IPS DF 6.9 (cell line): ENCODE data around the gene OTOP1.
"Not testable (repeated sequence)": the region's sequence is repeated elsewhere in the genome, so short reads cannot be mapped to it uniquely, and the experiment has no call there.

Experiments used
- DNase-seq: peaks from one replicate; pipeline ENCODE4 v3.0.0-alpha.2; 2013; ENCODE audit warnings: low read depth, low spot score
- H3K27ac ChIP-seq: one replicate; pipeline ENCODE4 v1.5.1; 2013; ENCODE audit warnings: low read length, control low read depth
- H3K27me3 ChIP-seq: 2 replicates; pipeline ENCODE4 v1.6.1; 2013; ENCODE audit warnings: mild to moderate bottlenecking, low read length; ENCODE audit not compliant: control insufficient read depth, insufficient read depth
- H3K36me3 ChIP-seq: 2 replicates; pipeline ENCODE4 v1.6.1; 2013; ENCODE audit warnings: low read length; ENCODE audit not compliant: control insufficient read depth, insufficient read depth
- H3K4me1 ChIP-seq: 2 replicates; pipeline ENCODE4 v1.6.1; 2013; ENCODE audit warnings: low read length; ENCODE audit not compliant: control insufficient read depth, insufficient read depth
- H3K4me3 ChIP-seq: 2 replicates; pipeline ENCODE4 v1.5.1; 2013; ENCODE audit warnings: mild to moderate bottlenecking, low read length
- H3K9me3 ChIP-seq: 2 replicates; pipeline ENCODE4 v1.6.1; 2013; ENCODE audit warnings: low read length, inconsistent platforms; ENCODE audit not compliant: control insufficient read depth, insufficient read depth
- WGBS: extraction: QIAGEN DNeasy Blood & Tissue Kit; methylation state at CpG from one replicate; pipeline ENCODE4 v1.1.7; 2013; ENCODE audit warnings: mixed read lengths, missing lambda C conversion rate; ENCODE audit not compliant: insufficient read length, insufficient coverage; 5-methylcytosine and 5-hydroxymethylcytosine counted together

Gene OTOP1

DNA sequence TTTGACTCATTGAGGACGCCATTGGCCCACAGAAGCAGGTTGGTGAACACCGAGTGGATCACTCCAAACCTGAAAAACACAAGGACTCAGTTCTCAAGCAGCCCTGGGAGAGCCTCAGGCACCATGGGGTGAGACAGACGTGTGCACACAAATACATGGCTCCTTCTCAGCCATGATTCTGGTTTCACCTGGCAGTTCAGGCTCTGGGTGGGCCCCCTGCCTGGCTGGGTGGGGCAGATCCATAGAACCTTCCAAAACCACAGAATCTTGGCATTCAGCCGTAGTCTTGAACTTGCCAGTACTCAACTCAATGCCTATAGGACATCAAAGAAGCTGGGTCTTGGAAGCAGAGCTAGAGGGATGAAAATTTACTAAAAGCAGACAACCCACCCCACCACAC is 24.2 kb downstream of the OTOP1 start:
- Histone ChIP-seq H3K27me3 (no peaks in the 10 kb centered on the region), H3K4me3 (no peak overlapping the region), H3K4me1 (no peaks in the 10 kb centered on the region), H3K36me3 (no peaks in the 10 kb centered on the region), H3K9me3 (no peaks in the 10 kb centered on the region), H3K27ac (no peak overlapping the region)
- WGBS = no CpG with 5 or more reads among the region's 4 CpGs
- no peak for DNase-seq

DNA sequence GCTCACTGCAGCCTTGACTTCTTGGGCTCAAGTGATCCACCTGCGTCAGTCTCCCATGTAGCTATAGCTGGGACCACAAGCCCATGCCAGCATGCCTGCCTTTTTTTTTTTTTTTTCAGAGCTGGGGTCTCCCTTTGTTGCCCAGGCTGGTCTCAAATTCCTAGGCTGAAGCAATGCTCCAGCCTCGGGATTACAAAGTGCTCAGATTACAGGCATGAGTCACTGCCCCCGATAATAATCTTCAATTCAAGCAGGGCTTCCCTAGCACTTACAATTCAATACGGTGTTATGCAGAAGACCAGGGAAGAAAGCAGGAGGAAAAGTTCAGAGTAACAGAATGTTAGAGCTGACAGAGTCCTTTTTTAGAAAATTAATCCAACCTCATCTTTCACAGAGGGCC is 26.1 kb downstream of the OTOP1 start:
- no peaks in the 10 kb centered on the region for H3K36me3 ChIP-seq
- H3K27ac ChIP-seq = no peak overlapping the region
- DNase-seq = no peak
- no peak overlapping the region for H3K4me3 ChIP-seq
- H3K4me1 ChIP-seq = no peaks in the 10 kb centered on the region
- H3K9me3 ChIP-seq = no peaks in the 10 kb centered on the region
- no peaks in the 10 kb centered on the region for H3K27me3 ChIP-seq
- no CpG with 5 or more reads among the region's 4 CpGs for WGBS

- no peaks in the 10 kb centered on the region for H3K9me3 ChIP-seq
- no CpG with 5 or more reads among the region's 3 CpGs for WGBS
- H3K27me3 ChIP-seq = no peaks in the 10 kb centered on the region
- no peak overlapping the region for H3K4me3 ChIP-seq
- no peaks in the 10 kb centered on the region for H3K4me1 ChIP-seq
- H3K36me3 ChIP-seq = no peaks in the 10 kb centered on the region
- no peak for DNase-seq
- H3K27ac ChIP-seq = no peak overlapping the region
Measured at GRCh38 chr4:4195354-4195753, 31.4 kb downstream of the OTOP1 start.

GRCh38 chr4:4188557-4188956 is 38.2 kb downstream of the OTOP1 start:
- H3K36me3 ChIP-seq, DNase-seq, H3K4me3 ChIP-seq, H3K9me3 ChIP-seq, H3K27me3 ChIP-seq, H3K4me1 ChIP-seq, H3K27ac ChIP-seq: not testable (repeated sequence)
- WGBS = no CpG with 5 or more reads among the region's 3 CpGs

- Histone ChIP-seq H3K27ac (no peak overlapping the region), H3K27me3 (no peaks in the 10 kb centered on the region), H3K36me3 (no peaks in the 10 kb centered on the region), H3K9me3 (no peaks in the 10 kb centered on the region), H3K4me1 (no peaks in the 10 kb centered on the region), H3K4me3 (no peak overlapping the region)
- no CpG with 5 or more reads among the region's 3 CpGs for WGBS
- no peak for DNase-seq
Measured at GRCh38 chr4:4185528-4185927, 41.2 kb downstream of the OTOP1 start.

DNA sequence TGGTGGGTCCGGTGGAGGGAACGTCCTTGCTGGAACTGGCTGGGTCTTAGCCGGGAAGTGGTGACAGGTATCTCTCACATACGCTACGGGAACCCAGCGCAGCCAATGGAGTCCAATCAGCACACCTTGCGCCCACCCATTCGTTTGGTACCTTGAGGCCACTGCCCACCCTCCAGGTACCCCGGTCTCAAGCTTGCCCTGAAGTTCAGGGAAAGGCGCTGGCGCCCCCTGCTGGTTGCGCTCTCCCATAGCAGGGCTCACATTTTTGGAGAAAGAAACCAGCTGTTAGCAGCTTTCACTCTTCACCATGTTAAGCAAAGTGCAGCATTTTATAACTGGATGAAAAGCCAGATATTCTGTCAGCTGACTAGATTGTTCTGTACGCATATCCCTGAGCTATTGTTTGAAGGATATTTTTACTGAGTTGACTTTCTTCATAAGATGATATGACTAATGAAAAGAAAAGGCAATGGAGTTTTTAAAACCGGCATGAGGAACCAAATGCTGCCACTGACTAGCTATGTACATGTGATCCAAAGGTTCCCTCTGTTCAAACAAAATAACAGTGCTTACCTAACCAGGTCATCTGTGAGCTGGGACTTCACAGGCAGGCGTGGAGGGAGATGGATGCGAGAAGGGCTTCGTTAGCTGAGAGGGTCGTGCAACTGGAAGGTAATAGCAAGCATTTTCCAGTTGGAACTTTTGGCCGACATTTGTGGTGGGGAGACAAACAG is 43.7 kb downstream of the OTOP1 start:
- no peaks in the 10 kb centered on the region for H3K36me3 ChIP-seq
- H3K27me3 ChIP-seq = no peaks in the 10 kb centered on the region
- no CpG with 5 or more reads among the region's 19 CpGs for WGBS
- no peaks in the 10 kb centered on the region for H3K9me3 ChIP-seq
- DNase-seq = peak; percentile 41
- no peak overlapping the region for H3K27ac ChIP-seq
- H3K4me3 ChIP-seq = no peak overlapping the region
- no peaks in the 10 kb centered on the region for H3K4me1 ChIP-seq

DNA sequence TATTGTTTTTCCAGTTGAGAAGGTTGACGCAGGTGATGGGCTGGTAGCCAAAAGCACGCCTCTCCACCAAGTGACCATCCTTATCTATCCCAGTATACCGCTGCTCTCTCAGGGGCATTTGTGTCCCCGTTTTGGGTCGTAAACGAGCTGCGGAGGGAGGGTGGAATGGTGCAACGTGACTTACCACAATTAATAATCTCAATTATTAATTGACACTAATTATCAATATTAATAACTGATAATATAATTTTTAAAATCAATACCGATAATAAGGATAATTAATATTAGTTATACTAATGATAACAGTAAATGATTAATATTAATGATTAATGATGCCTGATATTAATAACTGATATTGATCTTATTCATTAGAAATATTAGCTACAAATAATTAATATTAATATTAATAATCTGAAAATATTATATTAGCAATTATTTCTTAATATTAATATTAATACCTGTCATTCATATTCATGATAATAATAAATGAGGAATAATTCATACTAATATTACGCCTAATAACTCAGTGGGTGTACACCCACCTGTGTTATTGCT is 56.1 kb downstream of the OTOP1 start:
- no CpG with 5 or more reads among the region's 10 CpGs for WGBS
- H3K4me1 ChIP-seq = no peaks in the 10 kb centered on the region; the same call in 1 of the 2 replicates

DNA sequence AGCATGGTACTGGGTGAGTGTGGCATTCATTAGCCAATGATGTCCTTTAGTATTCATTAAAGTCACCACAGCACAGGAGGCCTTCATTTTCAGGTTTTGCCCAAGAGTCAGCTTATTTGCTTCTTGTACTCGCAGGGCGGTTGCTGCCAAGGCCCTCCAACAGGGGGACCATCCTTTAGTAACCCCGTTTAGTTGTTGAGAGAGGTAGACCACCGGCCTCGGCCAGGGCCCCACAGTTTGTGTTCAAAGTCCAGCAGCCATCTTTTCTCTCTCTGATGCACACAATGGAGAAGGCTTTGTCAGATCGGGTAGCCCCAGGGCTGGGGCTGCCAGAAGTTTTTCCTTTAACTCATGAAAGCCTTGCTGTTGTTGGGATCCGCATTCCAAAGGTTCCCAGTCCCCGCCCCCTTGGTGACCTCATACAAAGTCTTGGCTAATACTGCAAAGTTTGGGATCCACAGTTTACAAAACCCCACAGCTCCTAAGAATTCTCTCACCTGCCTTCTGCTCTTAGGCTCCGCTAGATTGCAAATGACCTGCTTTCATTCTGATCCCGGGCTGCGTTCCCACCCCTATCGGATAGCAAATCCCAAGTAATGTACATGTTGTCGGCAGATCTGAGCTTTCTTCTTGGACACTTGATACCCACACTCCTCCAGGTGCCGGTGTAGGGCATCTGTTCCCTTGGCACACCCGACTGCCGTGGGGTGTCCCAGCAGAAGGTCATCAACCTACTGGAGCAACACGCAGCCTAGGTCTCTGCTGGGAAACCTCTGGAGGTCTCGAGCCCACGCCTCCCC is 58.5 kb downstream of the OTOP1 start:
- DNase-seq = not testable (repeated sequence)

More for the DNA sequence above, 56.1 kb downstream of the OTOP1 start:
- H3K27me3 ChIP-seq = no peaks in the 10 kb centered on the region
- H3K27ac ChIP-seq = no peak overlapping the region
- H3K36me3 ChIP-seq = no peaks in the 10 kb centered on the region
- DNase-seq = no peak
- no peak overlapping the region for H3K4me3 ChIP-seq
- H3K9me3 ChIP-seq = no peaks in the 10 kb centered on the region

DNA sequence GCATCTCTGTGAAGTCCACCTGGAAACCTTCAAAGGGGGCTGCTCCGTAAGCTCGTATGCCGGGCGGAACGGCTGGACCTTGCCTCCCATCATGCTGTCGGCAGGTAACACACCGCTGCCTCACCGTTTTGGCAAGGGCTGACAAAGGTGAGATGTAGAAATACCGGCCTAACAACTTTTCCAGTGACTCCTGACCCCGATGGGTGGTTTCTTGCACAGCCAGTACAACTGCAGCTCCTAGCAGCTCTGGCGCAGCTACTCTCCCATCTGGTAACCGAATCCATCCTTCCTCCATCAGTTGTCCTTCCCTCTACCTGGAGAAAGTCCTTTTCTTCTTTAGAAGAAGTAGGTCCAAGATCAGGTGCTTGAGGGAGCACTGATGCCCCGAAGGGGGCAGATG is 59.7 kb downstream of the OTOP1 start:
- H3K9me3 ChIP-seq, H3K27me3 ChIP-seq, H3K36me3 ChIP-seq, H3K4me1 ChIP-seq, DNase-seq, H3K27ac ChIP-seq, H3K4me3 ChIP-seq: not testable (repeated sequence)
- WGBS = no CpG with 5 or more reads among the region's 13 CpGs

More for the DNA sequence above, 58.5 kb downstream of the OTOP1 start:
- not testable (repeated sequence) for H3K27me3 ChIP-seq, H3K36me3 ChIP-seq, H3K4me3 ChIP-seq, H3K27ac ChIP-seq, H3K4me1 ChIP-seq, H3K9me3 ChIP-seq
- no CpG with 5 or more reads among the region's 19 CpGs for WGBS

- H3K36me3 ChIP-seq, H3K4me1 ChIP-seq, H3K27ac ChIP-seq, H3K27me3 ChIP-seq, DNase-seq, H3K4me3 ChIP-seq, H3K9me3 ChIP-seq: not testable (repeated sequence)
- WGBS = no CpG with 5 or more reads among the region's 18 CpGs
Measured at GRCh38 chr4:4165701-4166392, 60.9 kb downstream of the OTOP1 start.
